ENCODE results near the gene IFNL1. TPM values are rescaled to one million over a fixed set of nuclear protein-coding genes. Genes with fewer than 3 reads are reported as not detected.
"Not testable (repeated sequence)": the region's sequence is repeated elsewhere in the genome, so short reads cannot be mapped to it uniquely, and the experiment has no call there.

Gene IFNL1
- total RNA-seq, 1 donor from 2014 or later, result not detected

DNA sequence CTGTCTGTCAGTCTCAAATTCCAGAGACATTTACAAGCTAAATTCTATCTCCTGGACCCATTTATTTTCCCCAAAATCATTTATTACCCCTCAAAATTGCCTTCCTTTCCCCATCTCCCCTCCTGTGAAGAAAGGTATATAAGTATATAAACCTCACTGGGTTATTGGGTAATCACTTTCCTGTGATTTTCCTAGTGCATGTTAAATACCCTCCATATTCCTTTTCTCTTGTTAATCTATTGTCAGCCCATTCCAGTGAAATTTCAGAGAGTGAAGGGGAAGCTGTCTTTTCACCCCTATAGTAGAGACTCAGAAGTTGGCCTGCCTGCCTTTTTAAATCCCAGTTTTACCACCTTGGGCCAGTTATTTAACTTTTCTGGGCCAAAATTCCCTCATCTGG, 9.9 kb downstream of the IFNL1 start:
- no peak for DNase-seq (ENCODE audit: low spot score)
- intact Hi-C loops (cut with DNase I), result no loop called here

GRCh38 chr19:39307046-39307821, 11.0 kb downstream of the IFNL1 start:
- intact Hi-C loops (cut with DNase I), result no loop called here
- peak; percentile 57 for DNase-seq (ENCODE audit: low spot score)

DNA sequence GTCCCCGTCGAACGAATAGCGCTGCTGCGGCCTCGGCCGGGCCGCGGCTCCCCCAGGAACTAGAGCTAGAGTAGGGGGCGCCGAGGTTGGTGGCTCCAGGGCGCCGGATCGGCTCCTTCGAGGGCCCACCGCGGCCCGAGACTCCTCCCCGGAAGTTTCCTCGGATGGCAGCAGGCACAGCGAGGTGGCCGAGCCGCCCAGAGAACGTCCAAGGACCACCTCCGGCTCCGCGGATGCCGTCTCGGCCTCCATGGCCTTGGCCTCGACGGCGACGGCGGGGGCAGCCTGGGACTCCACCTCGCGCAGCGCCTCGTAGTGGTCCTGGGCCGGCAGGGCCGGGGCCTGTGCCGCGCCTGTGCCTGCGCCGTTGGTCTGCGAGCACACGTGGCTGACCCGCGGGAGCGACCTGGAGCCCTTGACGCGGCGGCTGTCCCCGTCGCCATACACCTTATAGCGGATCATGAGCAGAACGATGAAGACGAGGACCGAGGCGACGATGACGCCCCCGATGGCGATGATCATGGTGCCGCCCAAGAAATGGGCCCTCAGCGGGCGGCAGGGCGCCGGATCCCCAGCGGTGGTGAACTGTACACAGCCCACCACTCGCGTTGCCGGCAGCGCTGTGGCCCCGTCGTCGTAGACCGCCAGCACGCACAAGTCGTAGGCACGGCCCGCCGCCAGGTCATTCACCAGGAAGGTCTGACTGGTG, 11.8 kb downstream of the IFNL1 start:
- intact Hi-C loops (cut with DNase I), result no loop called here
- peak; percentile 60 for DNase-seq (ENCODE audit: low spot score)

DNA sequence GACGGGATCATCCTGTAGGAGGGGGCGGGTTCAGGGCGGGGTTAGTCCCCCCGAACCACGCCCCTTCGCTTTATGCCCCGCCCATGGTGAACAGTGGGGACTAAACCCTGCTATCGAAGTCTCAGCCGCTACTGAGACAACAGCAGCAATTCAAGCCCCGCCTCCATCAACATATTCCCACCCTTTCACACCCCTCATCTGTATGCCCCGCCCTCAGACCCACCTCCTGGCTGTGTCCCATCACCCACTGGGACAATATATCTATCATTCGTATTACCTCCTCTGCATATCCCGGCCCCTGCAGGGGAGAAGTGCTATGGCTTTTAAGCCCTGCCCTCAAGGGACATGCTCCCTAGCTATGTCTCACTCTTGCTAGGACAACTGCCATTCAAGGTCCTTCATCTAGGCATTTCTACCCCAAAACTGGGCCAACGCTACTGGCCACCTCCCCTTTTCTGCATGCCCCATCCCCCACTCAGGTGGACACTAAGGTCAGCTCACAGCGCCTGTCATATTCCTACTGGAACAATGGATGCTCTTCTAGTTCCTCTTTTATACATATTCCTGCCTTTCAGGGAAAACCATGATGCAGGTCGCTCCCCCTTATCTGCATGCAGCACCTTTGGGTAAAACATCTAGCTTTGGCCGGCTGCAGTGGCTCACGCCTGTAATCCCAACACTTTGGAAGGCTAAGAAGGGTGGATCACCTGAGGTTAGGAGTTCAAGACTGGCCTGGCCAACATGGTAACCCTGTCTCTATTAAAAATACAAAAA, 12.5 kb downstream of the IFNL1 start:
- peak; percentile 10 for DNase-seq (ENCODE audit: low spot score)
- intact Hi-C loops (cut with DNase I), result no loop called here

DNA sequence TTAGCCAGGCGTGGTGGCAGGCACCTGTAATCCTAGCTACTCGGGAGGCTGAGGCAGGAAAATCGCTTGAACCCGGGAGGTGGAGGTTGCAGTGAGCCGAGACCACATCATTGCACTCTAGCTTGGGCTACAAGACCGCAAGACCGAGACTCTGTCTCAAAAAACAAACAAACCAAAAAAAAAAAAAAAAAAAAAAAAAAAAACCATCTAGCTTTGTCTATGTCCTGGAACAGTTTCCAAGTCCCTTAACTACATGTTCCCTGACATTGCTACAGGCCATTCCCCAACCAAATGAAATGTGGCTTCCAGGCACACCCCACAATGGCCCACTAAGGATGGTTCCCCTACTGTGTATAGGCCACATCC, 13.1 kb downstream of the IFNL1 start:
- DNase-seq (ENCODE audit: low spot score); intact Hi-C loops (cut with DNase I): not testable (repeated sequence)

GRCh38 chr19:39310558-39311311, 14.5 kb downstream of the IFNL1 start:
- DNase-seq (ENCODE audit: low spot score), result no peak
- intact Hi-C loops (cut with DNase I), result no loop called here

- intact Hi-C loops (cut with DNase I), result no loop called here
- DNase-seq (ENCODE audit: low spot score), result no peak
Observed at GRCh38 chr19:39314016-39314728, 18.0 kb downstream of the IFNL1 start.

- intact Hi-C loops (cut with DNase I), result no loop called here
Observed at GRCh38 chr19:39315933-39316332, 19.7 kb downstream of the IFNL1 start.

DNA sequence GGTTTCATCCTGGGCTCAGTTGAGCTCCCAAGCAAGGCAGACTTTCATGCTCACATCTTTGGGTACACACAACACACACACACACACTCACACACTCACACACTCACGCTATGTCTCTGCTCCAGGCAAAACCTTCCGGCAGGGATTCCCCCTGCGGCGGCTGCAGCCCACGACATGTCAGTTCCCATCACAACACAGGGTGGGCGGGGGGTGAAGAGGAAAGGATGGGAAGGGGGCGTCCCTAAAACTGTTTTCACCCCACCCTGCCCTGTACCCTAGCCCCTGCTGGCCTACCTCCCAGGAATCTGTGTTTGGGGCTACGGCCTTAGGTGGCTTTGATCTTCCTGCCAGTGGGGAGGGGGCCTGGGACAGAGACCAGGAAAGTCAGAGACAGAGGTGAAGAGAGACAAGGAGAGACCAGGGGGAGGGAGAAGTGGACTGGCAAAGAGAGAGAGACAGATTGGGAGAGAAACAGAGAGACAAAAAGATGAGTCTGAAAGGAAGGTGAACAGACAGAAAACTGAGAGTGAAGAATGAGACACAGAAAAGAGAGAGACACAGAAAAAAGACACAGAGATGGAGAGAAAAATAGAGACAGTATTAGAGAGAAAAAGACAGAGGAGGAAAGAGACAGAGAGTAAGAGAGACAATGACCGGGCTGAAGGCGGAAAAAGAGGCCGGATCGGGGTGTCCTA, 20.6 kb downstream of the IFNL1 start:
- intact Hi-C loops (cut with DNase I), result no loop called here

More at GRCh38 chr19:39315933-39316332, 19.7 kb downstream of the IFNL1 start:
- DNase-seq (ENCODE audit: low spot score), result no peak

GRCh38 chr19:39317476-39317875, 21.3 kb downstream of the IFNL1 start:
- DNase-seq (ENCODE audit: low spot score), result no peak
- intact Hi-C loops (cut with DNase I), result no loop called here

More for the DNA sequence above, 20.6 kb downstream of the IFNL1 start:
- DNase-seq (ENCODE audit: low spot score), result no peak

DNA sequence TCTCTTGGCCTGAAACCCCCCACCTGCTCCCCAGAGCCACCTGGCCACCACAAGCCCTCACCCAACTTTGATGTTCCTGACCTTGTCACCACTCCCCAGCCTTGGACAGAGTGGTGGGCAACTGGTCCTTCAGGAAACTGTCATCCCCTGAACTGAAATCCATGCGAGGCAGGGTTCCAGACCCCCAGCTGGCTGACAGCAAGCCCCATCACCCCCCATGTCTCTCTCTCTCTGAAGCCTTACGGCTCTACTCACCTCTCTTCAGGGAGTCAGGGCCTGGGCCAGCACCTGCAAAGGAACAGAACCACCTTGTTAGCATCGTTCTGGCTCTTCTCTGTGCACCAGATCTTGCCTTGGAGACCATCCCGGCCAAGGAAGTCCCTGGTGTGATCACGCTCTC, 21.9 kb downstream of the IFNL1 start:
- intact Hi-C loops (cut with DNase I), result no loop called here
- no peak for DNase-seq (ENCODE audit: low spot score)

DNA sequence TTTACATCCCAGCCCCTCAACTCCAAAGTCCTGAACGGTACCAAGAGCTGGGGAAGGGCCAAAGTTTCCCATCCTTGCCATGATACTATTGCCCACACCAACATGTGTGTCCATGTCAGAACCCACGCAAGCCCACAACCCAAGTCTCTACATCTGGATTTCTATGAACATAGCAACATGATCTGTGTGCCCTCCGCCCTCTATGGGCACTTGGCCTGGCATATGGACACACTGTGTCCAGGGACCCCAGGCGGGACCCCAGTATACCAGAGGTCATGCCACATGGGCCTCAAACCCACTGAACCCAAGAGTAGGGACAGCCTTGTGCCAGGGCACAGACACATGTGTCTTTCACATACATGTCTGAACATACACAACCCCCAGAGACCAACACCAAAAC, 22.5 kb downstream of the IFNL1 start:
- intact Hi-C loops (cut with DNase I), result no loop called here
- no peak for DNase-seq (ENCODE audit: low spot score)

DNA sequence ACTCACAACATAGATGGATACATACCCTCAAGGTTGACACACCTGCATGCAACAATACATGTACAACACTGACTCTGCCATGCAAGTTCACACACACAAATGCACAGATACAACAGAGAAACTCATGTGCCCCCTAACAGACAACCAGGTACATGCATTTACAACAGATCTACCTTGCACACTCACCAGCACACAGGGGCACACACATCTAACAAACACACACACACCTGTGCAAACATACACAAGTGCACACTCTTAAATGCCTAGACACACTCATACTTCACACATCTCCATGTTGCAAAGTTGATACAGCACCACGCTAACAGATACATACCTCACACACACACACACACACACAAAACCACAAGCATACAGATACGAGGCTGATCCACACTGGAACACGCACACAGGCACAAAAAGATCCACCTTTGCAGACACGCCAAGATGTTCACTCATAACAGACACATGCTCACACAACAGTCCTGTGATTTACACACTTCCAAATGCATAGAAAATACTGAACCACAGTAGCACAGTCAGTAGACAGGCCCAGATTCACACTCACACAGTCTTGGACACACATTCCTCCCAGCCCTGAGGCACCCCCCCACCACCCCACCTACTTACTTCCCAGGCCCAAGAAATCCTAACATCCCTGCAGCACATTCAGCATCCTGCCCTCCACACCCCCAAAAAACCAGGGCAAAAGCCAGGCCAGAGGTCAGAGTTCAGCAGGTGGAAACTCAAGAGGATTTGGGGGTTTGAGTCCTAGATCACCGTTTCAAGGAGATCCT, 23.1 kb downstream of the IFNL1 start:
- intact Hi-C loops (cut with DNase I), result no loop called here
- DNase-seq (ENCODE audit: low spot score), result no peak

GRCh38 chr19:39319892-39320248, 23.7 kb downstream of the IFNL1 start:
- intact Hi-C loops (cut with DNase I), result loop anchor here (10.0 kb wide), 1 partner anchor 355 kb away; no protein-coding TSS in a partner anchor
- DNase-seq (ENCODE audit: low spot score), result no peak

DNA sequence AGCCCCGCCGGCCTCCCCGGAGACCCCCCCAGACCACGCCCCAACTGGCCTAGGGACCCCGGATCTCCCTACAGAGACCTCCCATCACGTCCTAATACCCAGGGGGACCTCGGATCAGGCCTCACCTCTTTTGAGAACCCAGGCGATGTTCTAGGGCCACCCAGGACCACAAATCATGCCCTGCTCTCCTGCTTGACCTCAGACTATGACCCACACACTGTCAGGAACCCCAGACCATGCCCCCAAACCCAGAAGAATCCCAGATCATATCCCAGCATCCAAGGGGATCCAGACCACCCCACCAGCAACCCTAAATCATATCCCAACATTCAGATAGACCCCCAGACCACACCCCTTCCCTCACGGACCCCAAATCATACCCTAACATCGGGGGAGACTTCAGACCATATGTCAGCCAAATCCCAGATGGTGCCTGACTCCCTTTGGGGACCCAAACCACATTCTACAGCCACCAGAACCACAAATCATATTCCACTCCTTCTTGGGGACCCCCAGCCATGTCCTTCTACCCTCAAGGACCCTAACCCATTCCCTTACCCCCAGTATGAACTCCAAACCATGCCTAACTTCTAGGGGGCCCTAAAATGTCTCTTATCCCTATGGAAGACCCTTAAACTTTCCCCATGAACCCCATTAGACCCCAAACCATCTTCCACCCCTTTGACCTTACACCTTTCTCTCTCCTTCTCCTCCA, 25.1 kb downstream of the IFNL1 start:
- no peak for DNase-seq (ENCODE audit: low spot score)
- intact Hi-C loops (cut with DNase I), result loop anchor here (10.0 kb wide), 1 partner anchor 356 kb away; no protein-coding TSS in a partner anchor

GRCh38 chr19:39321832-39322176, 25.6 kb downstream of the IFNL1 start:
- intact Hi-C loops (cut with DNase I), result loop anchor here (10.0 kb wide), 1 partner anchor 357 kb away; no protein-coding TSS in a partner anchor

DNA sequence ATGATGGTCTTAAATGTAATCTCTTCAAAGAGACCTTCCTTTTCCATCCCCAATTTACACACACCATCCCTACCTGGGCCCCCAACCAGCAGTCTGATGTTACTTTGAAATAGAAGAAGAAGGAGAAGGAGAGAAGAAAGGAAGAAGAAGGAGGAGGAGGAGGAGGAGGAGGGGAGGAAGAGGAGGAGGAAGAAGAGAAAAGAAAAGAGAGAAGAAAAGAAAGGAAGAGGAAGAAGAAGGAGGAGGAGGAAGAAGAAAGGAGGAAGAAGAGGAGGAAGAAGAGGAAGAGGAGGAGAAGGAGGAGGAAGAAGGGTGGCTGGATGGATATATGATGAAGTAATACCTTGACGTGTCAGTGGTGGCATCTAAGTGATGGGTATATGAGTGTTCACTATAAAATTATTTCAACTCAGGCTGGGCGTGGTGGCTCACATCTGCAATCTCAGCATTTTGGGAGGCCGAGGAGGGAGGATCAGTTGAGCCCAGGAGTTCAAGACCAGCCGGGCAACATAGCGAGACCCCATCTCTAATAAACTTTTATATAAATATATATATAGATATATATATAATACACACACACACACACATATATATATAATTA, 28.1 kb downstream of the IFNL1 start:
- no peak for DNase-seq (ENCODE audit: low spot score)
- intact Hi-C loops (cut with DNase I), result loop anchor here (10.0 kb wide), 1 partner anchor 360 kb away; no protein-coding TSS in a partner anchor

More at GRCh38 chr19:39321832-39322176, 25.6 kb downstream of the IFNL1 start:
- no peak for DNase-seq (ENCODE audit: low spot score)
